Bronchial epithelial cell (primary cell): ENCODE data around the gene PEX10. TPM values are rescaled to one million over a fixed set of nuclear protein-coding genes. Genes with fewer than 3 reads are reported as not detected.

Source experiments
- DNase-seq: peaks from one replicate; pipeline ENCODE4 v3.0.0-alpha.2; 2010; ENCODE audit warnings: low read depth
- FAIRE-seq: peaks from 2 replicates; lab custom pipeline; 2011; peaks lifted over from hg19 to GRCh38; lab: Jason Lieb, UNC
- H3K27me3 ChIP-seq: 2 replicates; pipeline ENCODE4 v1.5.1; 2011; ENCODE audit warnings: low read length; ENCODE audit not compliant: control insufficient read depth, insufficient read depth
- H3K36me3 ChIP-seq: 2 replicates; pipeline ENCODE4 v1.5.1; 2011; ENCODE audit warnings: low read length; ENCODE audit not compliant: control insufficient read depth, insufficient read depth
- H3K4me3 ChIP-seq: 2 replicates; pipeline ENCODE4 v1.5.1; 2011; ENCODE audit warnings: mild to moderate bottlenecking, low read depth, low read length, control low read depth
- CTCF ChIP-seq: IDR thresholded peaks from 2 replicates; pipeline ENCODE4 v1.5.1; 2011; ENCODE audit warnings: mild to moderate bottlenecking, moderate library complexity, low read length, control low read depth, inconsistent platforms; ENCODE audit not compliant: insufficient read depth, severe bottlenecking
- total RNA-seq: library from RNA; depleted of rRNA; stranded (reverse); fragments of >200 nt; gene quantifications from 2 replicates; pipeline ENCODE4 v1.2.1, GENCODE V29; 2014

Gene PEX10
- total RNA-seq, 1 donor from 2014 or later, result 30.0 TPM

- Histone ChIP-seq H3K36me3 (peaks cover 22% of the 10 kb centered on the region), H3K27me3 (no peaks in the 10 kb centered on the region), H3K4me3 (no peak overlapping the region)
- DNase-seq (no peak), FAIRE-seq (peak; percentile 50)
- TF ChIP-seq CTCF, result no peak
Observed at GRCh38 chr1:2393471-2393877, 18.9 kb downstream of the PEX10 start.

GRCh38 chr1:2392686-2393085 lies 19.7 kb downstream of the PEX10 start:
- FAIRE-seq (no peak), DNase-seq (no peak)
- TF ChIP-seq CTCF, result no peak
- Histone ChIP-seq H3K27me3 (no peaks in the 10 kb centered on the region), H3K36me3 (peaks cover 22% of the 10 kb centered on the region), H3K4me3 (peak overlapping the region; percentile 77)

- Histone ChIP-seq H3K36me3 (peaks cover 19% of the 10 kb centered on the region), H3K4me3 (peak overlapping the region; percentile 77), H3K27me3 (no peaks in the 10 kb centered on the region)
- no peak for TF ChIP-seq CTCF
- FAIRE-seq (no peak), DNase-seq (no peak)
Observed at GRCh38 chr1:2391931-2392509, 20.3 kb downstream of the PEX10 start.

GRCh38 chr1:2391041-2391930 lies 21.1 kb downstream of the PEX10 start, which contains the start of the genes MORN1 and RER1:
Gene MORN1 (minus strand): TSS chr1:2391554. CDS start chr1:2391533, 21 bp downstream.
Gene RER1 (plus strand): TSS chr1:2391841. CDS start chr1:2395791, 3,950 bp downstream.
- H3K36me3 ChIP-seq, result peaks cover 17% of the 10 kb centered on the region
- H3K27me3 ChIP-seq, result no peaks in the 10 kb centered on the region
- H3K4me3 ChIP-seq, result peak within 1 kb of the TSS; percentile 77
- peak; percentile 6 for TF ChIP-seq CTCF
- DNase-seq, result peak; percentile 94
- peak; percentile 32 for FAIRE-seq

GRCh38 chr1:2389644-2390043 lies 22.7 kb downstream of the PEX10 start:
- H3K27me3 ChIP-seq, result no peaks in the 10 kb centered on the region
- TF ChIP-seq CTCF, result no peak
- no peak overlapping the region for H3K4me3 ChIP-seq
- no peak for DNase-seq
- H3K36me3 ChIP-seq, result peaks cover 11% of the 10 kb centered on the region
- peak; percentile 62 for FAIRE-seq
